Esophagus muscularis mucosa (tissue), 3 donors: ENCODE data around the gene ERCC4.

ENCODE experiments used
- POLR2AphosphoS5 ChIP-seq, 2 donors: sonication (generic); formaldehyde crosslinking; IDR thresholded peaks; one replicate each; pipeline ENCODE4 v1.6.1; 2017; ENCODE audit warnings: antibody characterized with exemption in 2 of 2
- TF ChIP-seq, protein P1 (sequence below), 3 experiments: fragments of 200-600 bp in 2 of 3; fragments of 450-650 bp in 1 of 3; sonication (generic) in 2 of 3; IDR thresholded peaks; one replicate each; pipeline ENCODE4 v1.5.1; 2017 to 2019; ENCODE audit warnings: antibody characterized with exemption in 3 of 3, mild to moderate bottlenecking in 2 of 3, moderate library complexity in 1 of 3

DNA sequence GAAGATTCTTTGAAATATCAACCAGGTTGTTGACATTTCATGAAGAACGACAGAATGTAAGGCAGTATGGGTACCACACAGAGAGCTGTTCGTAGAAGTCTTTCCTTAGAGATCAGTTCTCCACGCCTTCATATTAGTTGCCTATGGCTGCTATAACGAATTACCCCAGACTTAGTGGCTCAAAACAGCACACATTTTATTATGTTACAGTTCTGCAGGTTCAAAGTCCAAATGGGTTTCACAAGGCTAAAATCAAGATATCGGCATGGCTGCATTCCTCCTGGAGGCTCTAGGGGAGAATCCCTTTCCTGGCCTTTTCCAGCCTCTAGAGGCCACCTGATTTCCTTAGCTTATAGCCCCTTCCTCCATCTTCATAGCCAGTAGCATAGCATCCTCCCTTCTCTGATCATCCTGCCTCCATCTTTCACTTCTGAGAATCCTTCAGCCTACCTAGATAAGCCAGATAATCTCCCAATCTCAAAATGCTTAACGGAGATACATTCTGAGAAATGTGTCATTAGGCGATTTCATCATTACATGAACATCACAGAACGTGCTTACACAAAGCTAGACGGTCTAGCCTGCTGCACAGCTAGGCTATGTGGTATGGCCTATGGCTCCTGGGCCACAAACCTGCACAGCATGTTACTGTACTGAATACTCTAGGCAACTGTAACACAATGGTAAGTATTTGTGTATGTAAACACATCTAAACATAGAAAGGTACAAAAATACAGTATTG, 26.0 kb downstream of the ERCC4 start:
- TF ChIP-seq POLR2AphosphoS5 (IDR thresholded peaks at IDR 0.05), result no peak
- TF ChIP-seq, protein P1, sequence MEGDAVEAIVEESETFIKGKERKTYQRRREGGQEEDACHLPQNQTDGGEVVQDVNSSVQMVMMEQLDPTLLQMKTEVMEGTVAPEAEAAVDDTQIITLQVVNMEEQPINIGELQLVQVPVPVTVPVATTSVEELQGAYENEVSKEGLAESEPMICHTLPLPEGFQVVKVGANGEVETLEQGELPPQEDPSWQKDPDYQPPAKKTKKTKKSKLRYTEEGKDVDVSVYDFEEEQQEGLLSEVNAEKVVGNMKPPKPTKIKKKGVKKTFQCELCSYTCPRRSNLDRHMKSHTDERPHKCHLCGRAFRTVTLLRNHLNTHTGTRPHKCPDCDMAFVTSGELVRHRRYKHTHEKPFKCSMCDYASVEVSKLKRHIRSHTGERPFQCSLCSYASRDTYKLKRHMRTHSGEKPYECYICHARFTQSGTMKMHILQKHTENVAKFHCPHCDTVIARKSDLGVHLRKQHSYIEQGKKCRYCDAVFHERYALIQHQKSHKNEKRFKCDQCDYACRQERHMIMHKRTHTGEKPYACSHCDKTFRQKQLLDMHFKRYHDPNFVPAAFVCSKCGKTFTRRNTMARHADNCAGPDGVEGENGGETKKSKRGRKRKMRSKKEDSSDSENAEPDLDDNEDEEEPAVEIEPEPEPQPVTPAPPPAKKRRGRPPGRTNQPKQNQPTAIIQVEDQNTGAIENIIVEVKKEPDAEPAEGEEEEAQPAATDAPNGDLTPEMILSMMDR (IDR thresholded peaks at IDR 0.05), result no peak
